IMR-90 (cell line): ENCODE measurements around the gene RGS19. TPM values are rescaled to one million over a fixed set of nuclear protein-coding genes. Genes with fewer than 3 reads are reported as not detected.

Experiments used
- ATAC-seq: fragments of 200-7000 bp; cut with Tn5 transposase; 2 replicates; pipeline ENCODE4 v1.9.1; 2020; ENCODE audit warnings: low read depth, mild to moderate bottlenecking, moderate library complexity
- BruUV-seq: library from RNA; stranded (reverse); fragments of 400-500 nt; replicated peaks from 2 replicates; lab custom pipeline; 2021; lab: Mats Ljungman, UMichigan
- CTCF ChIA-PET: fragments of 300-600 bp; formaldehyde crosslinking; extraction: SDS; loops from one replicate; lab custom pipeline; 2021; ENCODE audit warnings: antibody characterized with exemption; lab: Yijun Ruan, JAX
- POLR2A ChIA-PET: fragments of 300-600 bp; sonication (Branson Sonifier 250); formaldehyde crosslinking; loops from one replicate; lab custom pipeline; 2022; ENCODE audit warnings: antibody characterized with exemption; ENCODE audit not compliant: unreplicated experiment; lab: Charles Lee
- DNase-seq: peaks from one replicate; pipeline ENCODE4 v3.0.0; 2013
- H2AFZ ChIP-seq: replicated peaks from 2 replicates; pipeline ENCODE3; 2013; ENCODE audit warnings: low read length, mild to moderate bottlenecking; ENCODE audit not compliant: poor library complexity
- H2AK5ac ChIP-seq: 2 replicates; pipeline ENCODE4 v1.6.1; 2013; ENCODE audit warnings: low read depth, low read length, inconsistent platforms
- H2AK9ac ChIP-seq: replicated peaks from 2 replicates; pipeline ENCODE3; 2013; ENCODE audit warnings: mild to moderate bottlenecking, low read depth, low read length, moderate library complexity; ENCODE audit not compliant: poor library complexity
- H2BK120ac ChIP-seq: 2 replicates; pipeline ENCODE4 v1.6.1; 2013; ENCODE audit warnings: low read depth, low read length, inconsistent platforms
- H2BK15ac ChIP-seq: 3 replicates; pipeline ENCODE4 v1.6.1; 2013; ENCODE audit warnings: low read depth, low read length, inconsistent platforms
- H2BK20ac ChIP-seq: 2 replicates; pipeline ENCODE4 v1.6.1; 2013; ENCODE audit warnings: low read depth, mild to moderate bottlenecking, inconsistent platforms, low read length, moderate library complexity
- H2BK5ac ChIP-seq: 2 replicates; pipeline ENCODE4 v1.6.1; 2013; ENCODE audit warnings: mild to moderate bottlenecking, low read depth, low read length, inconsistent platforms; ENCODE audit not compliant: poor library complexity, severe bottlenecking
- H3K14ac ChIP-seq: replicated peaks from 2 replicates; pipeline ENCODE4 v1.6.1; 2013; ENCODE audit warnings: low read depth, low read length, inconsistent platforms
- H3K18ac ChIP-seq: 2 replicates; pipeline ENCODE4 v1.6.1; 2013; ENCODE audit warnings: low read depth, low read length, control low read depth
- H3K23ac ChIP-seq: 2 replicates; pipeline ENCODE4 v1.6.1; 2013; ENCODE audit warnings: low read depth, low read length, inconsistent platforms
- H3K27ac ChIP-seq: 2 replicates; pipeline ENCODE4 v1.5.1; 2013; ENCODE audit warnings: mild to moderate bottlenecking, control low read depth, low read length; ENCODE audit not compliant: insufficient read depth
- H3K27me3 ChIP-seq: 2 replicates; pipeline ENCODE4 v1.6.1; 2013; ENCODE audit warnings: low read length; ENCODE audit not compliant: control insufficient read depth, insufficient read depth
- H3K36me3 ChIP-seq: 2 replicates; pipeline ENCODE4 v1.6.1; 2013; ENCODE audit warnings: low read length, mixed read lengths; ENCODE audit not compliant: control insufficient read depth, insufficient read depth
- H3K4ac ChIP-seq: 2 replicates; pipeline ENCODE4 v1.6.1; 2013; ENCODE audit warnings: low read depth, low read length, inconsistent platforms
- H3K4me1 ChIP-seq: 2 replicates; pipeline ENCODE4 v1.6.1; 2013; ENCODE audit warnings: low read length, mixed read lengths; ENCODE audit not compliant: control insufficient read depth, insufficient read depth
- H3K4me2 ChIP-seq: 2 replicates; pipeline ENCODE4 v1.6.1; 2013; ENCODE audit warnings: low read depth, mild to moderate bottlenecking, control low read depth, low read length, moderate library complexity
- H3K4me3 ChIP-seq: 2 replicates; pipeline ENCODE4 v1.5.1; 2013; ENCODE audit warnings: low read depth, mild to moderate bottlenecking, control low read depth, low read length, moderate library complexity; ENCODE audit not compliant: insufficient read depth
- H3K56ac ChIP-seq: 2 replicates; pipeline ENCODE4 v1.6.1; 2013; ENCODE audit warnings: low read length, inconsistent platforms; ENCODE audit not compliant: insufficient read depth; ENCODE audit errors: extremely low read depth
- H3K79me1 ChIP-seq, 2 experiments: 2 replicates each; pipeline ENCODE4 v1.6.1; 2013; ENCODE audit warnings: low read length in 2 of 2, inconsistent platforms in 1 of 2, low read depth in 1 of 2
- H3K9ac ChIP-seq: 2 replicates; pipeline ENCODE4 v1.6.1; 2013; ENCODE audit warnings: low read depth, low read length, control low read depth
- H3K9me1 ChIP-seq: 2 replicates; pipeline ENCODE4 v1.6.1; 2013; ENCODE audit warnings: low read length, inconsistent platforms; ENCODE audit not compliant: insufficient read depth
- H3K9me3 ChIP-seq: 2 replicates; pipeline ENCODE4 v1.6.1; 2013; ENCODE audit warnings: low read length; ENCODE audit not compliant: control insufficient read depth, insufficient read depth
- H4K20me1 ChIP-seq: 2 replicates; pipeline ENCODE4 v1.6.1; 2013; ENCODE audit warnings: low read length, inconsistent platforms; ENCODE audit not compliant: insufficient read depth
- H4K5ac ChIP-seq: 2 replicates; pipeline ENCODE4 v1.6.1; 2013; ENCODE audit warnings: mild to moderate bottlenecking, low read depth, low read length, control low read depth
- H4K8ac ChIP-seq, 2 experiments: 2 replicates each; pipeline ENCODE4 v1.6.1; 2013; ENCODE audit warnings: low read depth in 2 of 2, low read length in 2 of 2, control low read depth in 1 of 2, inconsistent platforms in 1 of 2
- H4K91ac ChIP-seq: 2 replicates; pipeline ENCODE4 v1.6.1; 2013; ENCODE audit warnings: low read depth, low read length, inconsistent platforms; ENCODE audit not compliant: insufficient read depth
- BHLHE40 ChIP-seq: fragments of 150-350 bp; IDR thresholded peaks from 2 replicates; pipeline ENCODE4 v1.6.1; 2016; ENCODE audit warnings: mild to moderate bottlenecking, low read depth, low read length
- CEBPB ChIP-seq: IDR thresholded peaks from 2 replicates; pipeline ENCODE4 v1.6.1; 2012; ENCODE audit warnings: low read depth, low read length, improper control_type of control experiment
- CHD1 ChIP-seq: IDR thresholded peaks from 2 replicates; pipeline ENCODE4 v1.6.1; 2012; ENCODE audit warnings: low read depth, low read length, improper control_type of control experiment
- ELK1 ChIP-seq: fragments of 150-350 bp; IDR thresholded peaks from 2 replicates; pipeline ENCODE4 v1.6.1; 2016; ENCODE audit warnings: low read depth, mild to moderate bottlenecking, low read length, moderate library complexity, borderline replicate concordance
- FOS ChIP-seq: fragments of 150-350 bp; IDR thresholded peaks from 2 replicates; pipeline ENCODE4 v1.6.1; 2016; ENCODE audit warnings: low read depth, low read length
- MAFK ChIP-seq: IDR thresholded peaks from 2 replicates; pipeline ENCODE4 v1.6.1; 2012; ENCODE audit warnings: low read depth, low read length, improper control_type of control experiment
- MXI1 ChIP-seq: IDR thresholded peaks from 2 replicates; pipeline ENCODE4 v1.6.1; 2012; ENCODE audit warnings: low read depth, mild to moderate bottlenecking, low read length, moderate library complexity, borderline replicate concordance
- POLR2A ChIP-seq: IDR thresholded peaks from 2 replicates; pipeline ENCODE4 v1.6.1; 2012; ENCODE audit warnings: mild to moderate bottlenecking, low read depth, low read length
- RAD21 ChIP-seq: IDR thresholded peaks from 2 replicates; pipeline ENCODE4 v1.6.1; 2012; ENCODE audit warnings: low read length, improper control_type of control experiment
- RCOR1 ChIP-seq: IDR thresholded peaks from 2 replicates; pipeline ENCODE4 v1.6.1; 2012; ENCODE audit warnings: mild to moderate bottlenecking, low read length, improper control_type of control experiment; ENCODE audit not compliant: insufficient replicate concordance
- RFX5 ChIP-seq: IDR thresholded peaks from 2 replicates; pipeline ENCODE4 v1.8.0; 2012; ENCODE audit warnings: low read depth, mild to moderate bottlenecking, low read length, moderate library complexity
- SMC3 ChIP-seq: fragments of 150-350 bp; IDR thresholded peaks from 2 replicates; pipeline ENCODE4 v1.6.1; 2016; ENCODE audit warnings: low read depth, mild to moderate bottlenecking, antibody characterized with exemption, low read length, moderate library complexity
- USF2 ChIP-seq: fragments of 150-350 bp; IDR thresholded peaks from 2 replicates; pipeline ENCODE4 v1.6.1; 2017; ENCODE audit warnings: mild to moderate bottlenecking, antibody characterized with exemption, low read length, low read depth
- WGBS, 2 experiments: methylation state at CpG; one replicate each; pipeline versions ENCODE4 v1.1.5 to v1.1.7; 2013; ENCODE audit warnings: missing lambda C conversion rate in 2 of 2; ENCODE audit not compliant: insufficient read length in 1 of 2; ENCODE audit errors: extremely low coverage in 2 of 2; 5-methylcytosine and 5-hydroxymethylcytosine counted together
- dilution Hi-C: fragments of 300-500 bp; cut with HindIII; formaldehyde crosslinking; loops from one replicate; pipeline ENCODE4 v1.14.3; 2018; ENCODE audit warnings: low sequenced_read_pairs; ENCODE audit not compliant: unreplicated experiment
- in situ Hi-C: fragments of 300-500 bp; cut with MboI; formaldehyde crosslinking; loops from 3 replicates; pipeline ENCODE4 v1.14.3; 2019; ENCODE audit warnings: low sequenced_read_pairs, inconsistent platforms, mixed read lengths
- intact Hi-C: fragments of 100-400 bp; cut with micrococcal nuclease; formaldehyde crosslinking; loops from 2 replicates; pipeline ENCODE4 v1.10.0; 2022
- polyA plus RNA-seq, 3 experiments: library from polyadenylated mRNA; depleted of rRNA; stranded (reverse); fragments of >200 nt; gene quantifications; 2 replicates each; pipeline ENCODE4 v1.2.3, GENCODE V29; 2012; ENCODE audit warnings: low replicate concordance in 1 of 3
- total RNA-seq: library from RNA; depleted of rRNA; stranded (reverse); fragments of >200 nt; gene quantifications from 2 replicates; pipeline ENCODE4 v1.2.3, GENCODE V29; 2012
- TF ChIP-seq, protein P1 (sequence below): conservative IDR thresholded peaks from 2 replicates; pipeline ENCODE4 v1.5.1; 2012; ENCODE audit warnings: mild to moderate bottlenecking, low read depth, low read length, improper control_type of control experiment

RGS19 gene
- total and polyA plus RNA-seq, 2 of the 4 experiments (the other 2 are of a cell fraction): 7.7 to 17.5 TPM

DNA sequence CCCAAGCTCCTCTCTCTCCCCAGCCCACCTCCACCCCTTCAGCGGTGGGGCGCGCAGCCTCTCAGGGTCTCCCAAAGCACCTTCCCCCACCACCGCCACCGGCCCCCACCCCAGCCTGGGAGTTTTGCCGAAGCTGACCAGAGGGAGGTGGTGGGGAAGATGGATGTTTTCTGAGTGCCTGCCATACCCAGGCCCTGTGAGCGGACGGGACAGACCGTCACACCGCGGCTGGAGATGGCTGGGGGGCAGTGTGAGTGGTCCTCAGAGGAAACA, 37.6 kb downstream of the RGS19 start:
- Histone ChIP-seq H3K27me3 (peaks cover 62% of the 10 kb centered on the region), H3K27ac (no peak overlapping the region), H3K14ac (no peak overlapping the region), H3K9me3 (no peaks in the 10 kb centered on the region), H3K23ac (no peak overlapping the region), H3K18ac (no peak overlapping the region), H3K4me2 (no peak overlapping the region), H2AK5ac (no peak overlapping the region), H3K9ac (no peak overlapping the region), H2BK5ac (no peak overlapping the region), H4K91ac (no peak overlapping the region), H4K20me1 (peaks cover under 1% of the 10 kb centered on the region; the same call in 1 of the 2 replicates), H3K79me1 (no peaks in the 10 kb centered on the region), H2AK9ac (no peak overlapping the region), H3K4ac (no peak overlapping the region), H4K8ac (no peak overlapping the region), H3K36me3 (no peaks in the 10 kb centered on the region), H3K56ac (no peak overlapping the region), H3K9me1 (no peaks in the 10 kb centered on the region), H2AFZ (peak overlapping the region; percentile 80), H2BK20ac (no peak overlapping the region), H3K4me3 (no peak overlapping the region), H3K4me1 (peaks cover 2% of the 10 kb centered on the region; the same call in 1 of the 2 replicates), H2BK15ac (no peak overlapping the region), H2BK120ac (no peak overlapping the region), H4K5ac (no peak overlapping the region)
- ChIA-PET CTCF (no interaction called here), POLR2A (no interaction called here)
- in situ Hi-C loops: no loop called here
- no CpG with 5 or more reads among the region's 11 CpGs for WGBS, 2 experiments
- no peak for TF ChIP-seq RCOR1
- TF ChIP-seq SMC3: no peak
- no peak for TF ChIP-seq ELK1
- no peak for TF ChIP-seq FOS
- no peak for TF ChIP-seq CEBPB
- no peak for TF ChIP-seq MAFK
- no peak for TF ChIP-seq RFX5
- TF ChIP-seq, protein P1, sequence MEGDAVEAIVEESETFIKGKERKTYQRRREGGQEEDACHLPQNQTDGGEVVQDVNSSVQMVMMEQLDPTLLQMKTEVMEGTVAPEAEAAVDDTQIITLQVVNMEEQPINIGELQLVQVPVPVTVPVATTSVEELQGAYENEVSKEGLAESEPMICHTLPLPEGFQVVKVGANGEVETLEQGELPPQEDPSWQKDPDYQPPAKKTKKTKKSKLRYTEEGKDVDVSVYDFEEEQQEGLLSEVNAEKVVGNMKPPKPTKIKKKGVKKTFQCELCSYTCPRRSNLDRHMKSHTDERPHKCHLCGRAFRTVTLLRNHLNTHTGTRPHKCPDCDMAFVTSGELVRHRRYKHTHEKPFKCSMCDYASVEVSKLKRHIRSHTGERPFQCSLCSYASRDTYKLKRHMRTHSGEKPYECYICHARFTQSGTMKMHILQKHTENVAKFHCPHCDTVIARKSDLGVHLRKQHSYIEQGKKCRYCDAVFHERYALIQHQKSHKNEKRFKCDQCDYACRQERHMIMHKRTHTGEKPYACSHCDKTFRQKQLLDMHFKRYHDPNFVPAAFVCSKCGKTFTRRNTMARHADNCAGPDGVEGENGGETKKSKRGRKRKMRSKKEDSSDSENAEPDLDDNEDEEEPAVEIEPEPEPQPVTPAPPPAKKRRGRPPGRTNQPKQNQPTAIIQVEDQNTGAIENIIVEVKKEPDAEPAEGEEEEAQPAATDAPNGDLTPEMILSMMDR: no peak
- no peak for TF ChIP-seq USF2
- TF ChIP-seq RAD21: no peak
- no peak for TF ChIP-seq MXI1
- no peak for TF ChIP-seq BHLHE40
- no peak for TF ChIP-seq POLR2A
- TF ChIP-seq CHD1: no peak
- dilution Hi-C loops: no loop called here
- ATAC-seq (no peak), DNase-seq (no peak)
- intact Hi-C loops: no loop called here
- no TSS peak for BruUV-seq
